Transverse colon (tissue), 4 donors: Measurements from ENCODE around the gene RERE. TPM values are rescaled to one million over a fixed set of nuclear protein-coding genes. Genes with fewer than 3 reads are reported as not detected.
"Not testable (repeated sequence)": the region's sequence is repeated elsewhere in the genome, so short reads cannot be mapped to it uniquely, and the experiment has no call there.

Source experiments
- DNase-seq: peaks from one replicate; pipeline ENCODE4 v3.0.0-alpha.2; 2019
- H3K27ac ChIP-seq, 4 donors: fragments of 200-600 bp; sonication (generic); 2 replicates each; pipeline ENCODE4 v1.5.1; 2016 to 2018; ENCODE audit warnings: inconsistent platforms in 4 of 4
- H3K27me3 ChIP-seq: fragments of 200-600 bp; sonication (generic); 2 replicates; pipeline ENCODE4 v1.5.1; 2017; ENCODE audit warnings: inconsistent platforms
- H3K36me3 ChIP-seq, 4 donors: fragments of 200-600 bp; sonication (generic); 2 replicates each; pipeline ENCODE4 v1.5.1; 2017 to 2019; ENCODE audit warnings: inconsistent platforms in 4 of 4
- H3K4me1 ChIP-seq, 4 donors: fragments of 200-600 bp; sonication (generic); 2 replicates each; pipeline ENCODE4 v1.5.1; 2017 to 2020; ENCODE audit warnings: inconsistent platforms in 4 of 4
- H3K4me3 ChIP-seq, 4 donors: fragments of 200-600 bp; sonication (generic); 1 replicate in 1 of 4; 2 replicates in 3 of 4; pipeline versions ENCODE4 v1.5.1 to v1.6.1; 2017 to 2019; ENCODE audit warnings: inconsistent platforms in 4 of 4
- H3K9me3 ChIP-seq, 2 donors: fragments of 200-600 bp; sonication (generic); 2 replicates each; pipeline ENCODE4 v1.5.1; 2017 to 2019; ENCODE audit warnings: inconsistent platforms in 2 of 2
- CTCF ChIP-seq, 5 experiments: fragments of 200-600 bp in 3 of 5; fragments of 450-650 bp in 2 of 5; sonication (generic) in 3 of 5; IDR thresholded peaks; 1 replicate in 2 of 5; 2 replicates in 3 of 5; pipeline ENCODE4 v1.5.1; 2016 to 2017; ENCODE audit warnings: antibody characterized with exemption in 5 of 5, inconsistent platforms in 3 of 5, mild to moderate bottlenecking in 2 of 5, moderate library complexity in 1 of 5
- EP300 ChIP-seq: sonication (generic); formaldehyde crosslinking; IDR thresholded peaks from one replicate; pipeline ENCODE4 v1.6.1; 2017; ENCODE audit warnings: antibody characterized with exemption, low read depth
- POLR2A ChIP-seq: fragments of 450-650 bp; IDR thresholded peaks from one replicate; pipeline ENCODE4 v1.6.1; 2016; ENCODE audit warnings: antibody characterized with exemption, mild to moderate bottlenecking, moderate library complexity
- POLR2AphosphoS5 ChIP-seq, 3 donors: sonication (generic); formaldehyde crosslinking; IDR thresholded peaks; one replicate each; pipeline ENCODE4 v1.6.1; 2016; ENCODE audit warnings: antibody characterized with exemption in 3 of 3
- WGBS, 2 donors: methylation state at CpG; one replicate each; pipeline ENCODE4 v1.1.5; 2018; ENCODE audit warnings: low coverage in 1 of 2; 5-methylcytosine and 5-hydroxymethylcytosine counted together
- in situ Hi-C, 4 donors: fragments of 200-750 bp; cut with MboI; loops; one replicate each; pipeline versions ENCODE4 v1.15.0 to v1.15.1; 2017; ENCODE audit warnings: low sequenced_read_pairs in 3 of 4, low pct_ligation_motif_present in 1 of 4, low pct_unique_long_range_greater_than_20kb in 1 of 4
- intact Hi-C: fragments of 100-400 bp; cut with DNase I; formaldehyde crosslinking; loops from one replicate; pipeline ENCODE4 v1.15.1; 2023; ENCODE audit warnings: low total_unique reads
- total RNA-seq, 4 donors: library from RNA; depleted of rRNA; stranded (reverse); fragments of >200 nt; gene quantifications; one replicate each; pipeline ENCODE4 v1.1.0, GENCODE V29; 2016

RERE gene
- total RNA-seq, 4 donors from 2014 or later: 80.3 to 657 (median 105) TPM

- H3K27me3 ChIP-seq: no peaks in the 10 kb centered on the region
- H3K9me3 ChIP-seq: no peaks in the 10 kb centered on the region
- H3K4me1 ChIP-seq: peaks cover 0 to 28% (median 3%) of the 10 kb centered on the region in 4 donors
- H3K36me3 ChIP-seq: no peaks in the 10 kb centered on the region
- H3K4me3 ChIP-seq: no peak overlapping the region
- intact Hi-C loops: no loop called here
- in situ Hi-C loops: no loop called here
- DNase-seq: no peak
- 56 to 67% methylated on average over 2 of the region's 2 CpGs for WGBS, 2 donors
- H3K27ac ChIP-seq: peak overlapping the region in 1 of 4 donors; percentile 19
- TF ChIP-seq POLR2A: no peak
- no peak for TF ChIP-seq CTCF (IDR thresholded peaks at IDR 0.05)
- no peak for TF ChIP-seq POLR2AphosphoS5 (IDR thresholded peaks at IDR 0.05)
- no peak for TF ChIP-seq EP300
Measured at GRCh38 chr1:8628606-8629005, 188.8 kb downstream of the RERE start.

- TF ChIP-seq POLR2A (no peak), POLR2AphosphoS5 (IDR thresholded peaks at IDR 0.05) (no peak), CTCF (IDR thresholded peaks at IDR 0.05) (no peak), EP300 (no peak)
- in situ Hi-C loops (no loop called here), intact Hi-C loops (no loop called here)
- no peaks in the 10 kb centered on the region for H3K27me3 ChIP-seq
- no peaks in the 10 kb centered on the region for H3K9me3 ChIP-seq
- H3K36me3 ChIP-seq: no peaks in the 10 kb centered on the region
- WGBS, 2 donors: 83 to 85% methylated on average over 5 of the region's 5 CpGs
- H3K4me3 ChIP-seq: no peak overlapping the region
- H3K4me1 ChIP-seq: peaks cover 0 to 29% (median 3%) of the 10 kb centered on the region in 4 donors
- no peak for DNase-seq
- H3K27ac ChIP-seq: no peak overlapping the region
Measured at GRCh38 chr1:8627728-8628127, 189.7 kb downstream of the RERE start.

- Histone ChIP-seq H3K36me3 (no peaks in the 10 kb centered on the region), H3K9me3 (no peaks in the 10 kb centered on the region), H3K4me1 (peaks cover 0 to 32% (median 3%) of the 10 kb centered on the region in 4 donors), H3K4me3 (no peak overlapping the region), H3K27me3 (no peaks in the 10 kb centered on the region), H3K27ac (no peak overlapping the region)
- no peak for DNase-seq
- intact Hi-C loops: no loop called here
- no peak for TF ChIP-seq POLR2AphosphoS5 (IDR thresholded peaks at IDR 0.05)
- no peak for TF ChIP-seq CTCF (IDR thresholded peaks at IDR 0.05)
- no peak for TF ChIP-seq EP300
- no peak for TF ChIP-seq POLR2A
- 75% methylated on average over 4 of the region's 4 CpGs for WGBS, 2 donors
- in situ Hi-C loops: no loop called here
Measured at GRCh38 chr1:8625981-8626898, 191.2 kb downstream of the RERE start.

GRCh38 chr1:8625491-8625890 is 191.9 kb downstream of the RERE start:
- intact Hi-C loops (no loop called here), in situ Hi-C loops (no loop called here)
- H3K4me1 ChIP-seq: peaks cover 0 to 34% (median 4%) of the 10 kb centered on the region in 4 donors
- no peaks in the 10 kb centered on the region for H3K36me3 ChIP-seq
- H3K4me3 ChIP-seq: no peak overlapping the region
- no peaks in the 10 kb centered on the region for H3K9me3 ChIP-seq
- H3K27me3 ChIP-seq: no peaks in the 10 kb centered on the region
- H3K27ac ChIP-seq: no peak overlapping the region
- DNase-seq: no peak
- no peak for TF ChIP-seq POLR2A
- no peak for TF ChIP-seq POLR2AphosphoS5 (IDR thresholded peaks at IDR 0.05)
- TF ChIP-seq EP300: no peak
- TF ChIP-seq CTCF (IDR thresholded peaks at IDR 0.05): no peak
- WGBS, 2 donors: 71% methylated on average over 2 of the region's 2 CpGs; no CpG with 5 or more reads in 1 of the 2 donors

DNA sequence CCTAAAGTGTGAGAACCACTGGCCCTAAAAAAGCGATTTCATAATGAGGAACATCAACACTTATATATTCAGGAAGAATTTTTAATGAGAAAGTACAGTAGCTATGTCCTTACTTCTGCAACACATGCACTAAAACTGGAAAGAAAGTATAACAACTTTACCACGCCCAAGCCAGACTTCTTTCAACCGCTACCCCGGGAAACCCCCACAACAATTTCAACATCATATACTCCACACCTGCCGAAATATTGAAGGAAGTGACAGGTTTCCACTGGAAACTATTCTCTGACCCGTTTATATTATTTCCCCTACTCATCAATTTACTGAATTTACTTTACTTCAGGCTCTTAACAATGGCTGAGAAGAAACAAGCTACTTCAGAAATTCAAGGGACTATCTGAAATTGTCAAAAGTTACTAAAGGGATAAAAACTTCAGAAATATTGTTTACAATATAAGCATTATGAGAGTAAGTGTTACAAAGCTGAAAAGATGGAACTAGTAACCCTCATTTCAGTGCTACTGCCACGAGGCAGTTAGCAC is 193.7 kb downstream of the RERE start:
- H3K27me3 ChIP-seq, H3K4me3 ChIP-seq, H3K27ac ChIP-seq, DNase-seq, in situ Hi-C loops, H3K9me3 ChIP-seq, intact Hi-C loops, H3K36me3 ChIP-seq: not testable (repeated sequence)
- H3K4me1 ChIP-seq: peaks cover 3 to 25% (median 12%) of the 10 kb centered on the region in 4 donors
- WGBS, 2 donors: 30 to 34% methylated on average over 6 to 7 of the region's 7 CpGs

- H3K27ac ChIP-seq, H3K36me3 ChIP-seq, H3K27me3 ChIP-seq, in situ Hi-C loops, H3K9me3 ChIP-seq, DNase-seq, intact Hi-C loops, H3K4me3 ChIP-seq: not testable (repeated sequence)
- H3K4me1 ChIP-seq: peaks cover 3 to 17% (median 11%) of the 10 kb centered on the region in 4 donors
- 67 to 75% methylated on average over 1 to 2 of the region's 2 CpGs for WGBS, 2 donors
Measured at GRCh38 chr1:8621785-8622348, 195.6 kb downstream of the RERE start.
